Measurements from ENCODE around the gene NLK. TPM values are rescaled to one million over a fixed set of nuclear protein-coding genes. Genes with fewer than 3 reads are reported as not detected.

The NLK gene
- total RNA-seq, 1 experiment from 2014 or later: 12.8 TPM

- intact Hi-C loops (cut with micrococcal nuclease): no loop called here
- ChIA-PET RAD21 (ENCODE audit: low non-redundant PET in 1 of 2, low total read pairs in 2 of 2, uncharacterized antibody in 2 of 2, unreplicated experiment in 2 of 2) (no interaction called here), POLR2A (interaction anchor here (0.7 kb wide), 1 partner anchor 40 kb away, joined by 3 read pairs; no protein-coding TSS in a partner anchor), CTCF (no interaction called here)
- Histone ChIP-seq H3K79me2 (ENCODE audit: insufficient read depth, low read length) (no peaks in the 10 kb centered on the region), H4K20me1 (ENCODE audit: insufficient read depth) (no peaks in the 10 kb centered on the region), H3K4me3 (replicated peaks in 1 of 2; ENCODE audit: low read depth in 1 of 2, low read length in 2 of 2) (no peak overlapping the region), H2AFZ (ENCODE audit: low read depth, low read length, poor library complexity, severe bottlenecking) (no peak overlapping the region), H3K9me3 (ENCODE audit: control insufficient read depth in 1 of 2, insufficient read depth in 1 of 2, low read depth in 1 of 2, low read length in 2 of 2) (no peaks in the 10 kb centered on the region), H3K4me1 (ENCODE audit: control insufficient read depth in 1 of 2, insufficient read depth in 2 of 2, low read length in 2 of 2) (no peaks in the 10 kb centered on the region), H3K27ac (ENCODE audit: low read depth, low read length) (no peak overlapping the region), H3K9me2 (ENCODE audit: insufficient read depth) (no peaks in the 10 kb centered on the region), H3K9ac (ENCODE audit: low read length) (no peak overlapping the region), H3K36me3 (ENCODE audit: control insufficient read depth in 1 of 2, insufficient read depth in 2 of 2, low read length in 2 of 2) (no peaks in the 10 kb centered on the region), H3K27me3 (ENCODE audit: insufficient read depth, low read length) (no peaks in the 10 kb centered on the region), H3K4me2 (ENCODE audit: low read length) (no peak overlapping the region)
- no TSS peak for BruUV-seq (replicated peaks)
- no peak for TF ChIP-seq JUND (IDR thresholded peaks at IDR 0.05)
- TF ChIP-seq, protein P1, sequence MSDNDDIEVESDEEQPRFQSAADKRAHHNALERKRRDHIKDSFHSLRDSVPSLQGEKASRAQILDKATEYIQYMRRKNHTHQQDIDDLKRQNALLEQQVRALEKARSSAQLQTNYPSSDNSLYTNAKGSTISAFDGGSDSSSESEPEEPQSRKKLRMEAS (IDR thresholded peaks at IDR 0.05): no peak
- no peak for TF ChIP-seq ELF1 (IDR thresholded peaks at IDR 0.05; ENCODE audit: borderline replicate concordance, low read depth)
- TF ChIP-seq TCF7L2 (IDR thresholded peaks at IDR 0.05; ENCODE audit: borderline replicate concordance, extremely low read depth, insufficient read depth, insufficient read length): no peak
- no peak for TF ChIP-seq ZNF274 (IDR thresholded peaks at IDR 0.05; ENCODE audit: low read depth, low read length)
- no peak for TF ChIP-seq FOSL1 (IDR thresholded peaks at IDR 0.05; ENCODE audit: low read depth)
- TF ChIP-seq POLR2A (IDR thresholded peaks at IDR 0.05; ENCODE audit: borderline replicate concordance, extremely low read depth, insufficient read depth, insufficient read length): no peak
- TF ChIP-seq, protein P2, sequence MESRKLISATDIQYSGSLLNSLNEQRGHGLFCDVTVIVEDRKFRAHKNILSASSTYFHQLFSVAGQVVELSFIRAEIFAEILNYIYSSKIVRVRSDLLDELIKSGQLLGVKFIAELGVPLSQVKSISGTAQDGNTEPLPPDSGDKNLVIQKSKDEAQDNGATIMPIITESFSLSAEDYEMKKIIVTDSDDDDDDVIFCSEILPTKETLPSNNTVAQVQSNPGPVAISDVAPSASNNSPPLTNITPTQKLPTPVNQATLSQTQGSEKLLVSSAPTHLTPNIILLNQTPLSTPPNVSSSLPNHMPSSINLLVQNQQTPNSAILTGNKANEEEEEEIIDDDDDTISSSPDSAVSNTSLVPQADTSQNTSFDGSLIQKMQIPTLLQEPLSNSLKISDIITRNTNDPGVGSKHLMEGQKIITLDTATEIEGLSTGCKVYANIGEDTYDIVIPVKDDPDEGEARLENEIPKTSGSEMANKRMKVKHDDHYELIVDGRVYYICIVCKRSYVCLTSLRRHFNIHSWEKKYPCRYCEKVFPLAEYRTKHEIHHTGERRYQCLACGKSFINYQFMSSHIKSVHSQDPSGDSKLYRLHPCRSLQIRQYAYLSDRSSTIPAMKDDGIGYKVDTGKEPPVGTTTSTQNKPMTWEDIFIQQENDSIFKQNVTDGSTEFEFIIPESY (IDR thresholded peaks at IDR 0.05; ENCODE audit: extremely low read depth, insufficient replicate concordance, low read length): no peak
- no peak for TF ChIP-seq EZH2phosphoT487 (IDR thresholded peaks at IDR 0.05; ENCODE audit: borderline replicate concordance)
- TF ChIP-seq SRF (IDR thresholded peaks at IDR 0.05; ENCODE audit: low read depth): no peak
- no peak for TF ChIP-seq SIN3A (IDR thresholded peaks at IDR 0.05; ENCODE audit: low read depth)
- no peak for TF ChIP-seq CEBPB (IDR thresholded peaks at IDR 0.05; ENCODE audit: low read depth)
- no peak for TF ChIP-seq SP1 (IDR thresholded peaks at IDR 0.05; ENCODE audit: low read depth)
- TF ChIP-seq EGR1 (IDR thresholded peaks at IDR 0.05; ENCODE audit: low read depth): no peak
- ATAC-seq (no peak), DNase-seq (ENCODE audit: low read depth, low spot score) (no peak)
Observed at GRCh38 chr17:28131599-28131998, 89.1 kb downstream of the NLK start.

Measured in HCT116 (cell line).